Kasumi-1 (cell line): ENCODE measurements around the gene BIRC5.
"Not testable (repeated sequence)": the region's sequence is repeated elsewhere in the genome, so short reads cannot be mapped to it uniquely, and the experiment has no call there.

Experiments used
- DNase-seq, 2 experiments: peaks; one replicate each; lab custom pipeline; 2025; lab: John Stamatoyannopoulos, UW

BIRC5 gene

DNA sequence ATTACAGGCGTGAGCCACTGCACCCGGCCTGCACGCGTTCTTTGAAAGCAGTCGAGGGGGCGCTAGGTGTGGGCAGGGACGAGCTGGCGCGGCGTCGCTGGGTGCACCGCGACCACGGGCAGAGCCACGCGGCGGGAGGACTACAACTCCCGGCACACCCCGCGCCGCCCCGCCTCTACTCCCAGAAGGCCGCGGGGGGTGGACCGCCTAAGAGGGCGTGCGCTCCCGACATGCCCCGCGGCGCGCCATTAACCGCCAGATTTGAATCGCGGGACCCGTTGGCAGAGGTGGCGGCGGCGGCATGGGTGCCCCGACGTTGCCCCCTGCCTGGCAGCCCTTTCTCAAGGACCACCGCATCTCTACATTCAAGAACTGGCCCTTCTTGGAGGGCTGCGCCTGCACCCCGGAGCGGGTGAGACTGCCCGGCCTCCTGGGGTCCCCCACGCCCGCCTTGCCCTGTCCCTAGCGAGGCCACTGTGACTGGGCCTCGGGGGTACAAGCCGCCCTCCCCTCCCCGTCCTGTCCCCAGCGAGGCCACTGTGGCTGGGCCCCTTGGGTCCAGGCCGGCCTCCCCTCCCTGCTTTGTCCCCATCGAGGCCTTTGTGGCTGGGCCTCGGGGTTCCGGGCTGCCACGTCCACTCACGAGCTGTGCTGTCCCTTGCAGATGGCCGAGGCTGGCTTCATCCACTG is at the start of gene BIRC5:
BIRC5 (plus strand) TSS at position 238 of the 690 bp plus-strand sequence; CDS start at position 302, 64 bp downstream.
- peak; percentile 95 to 97 for DNase-seq

DNA sequence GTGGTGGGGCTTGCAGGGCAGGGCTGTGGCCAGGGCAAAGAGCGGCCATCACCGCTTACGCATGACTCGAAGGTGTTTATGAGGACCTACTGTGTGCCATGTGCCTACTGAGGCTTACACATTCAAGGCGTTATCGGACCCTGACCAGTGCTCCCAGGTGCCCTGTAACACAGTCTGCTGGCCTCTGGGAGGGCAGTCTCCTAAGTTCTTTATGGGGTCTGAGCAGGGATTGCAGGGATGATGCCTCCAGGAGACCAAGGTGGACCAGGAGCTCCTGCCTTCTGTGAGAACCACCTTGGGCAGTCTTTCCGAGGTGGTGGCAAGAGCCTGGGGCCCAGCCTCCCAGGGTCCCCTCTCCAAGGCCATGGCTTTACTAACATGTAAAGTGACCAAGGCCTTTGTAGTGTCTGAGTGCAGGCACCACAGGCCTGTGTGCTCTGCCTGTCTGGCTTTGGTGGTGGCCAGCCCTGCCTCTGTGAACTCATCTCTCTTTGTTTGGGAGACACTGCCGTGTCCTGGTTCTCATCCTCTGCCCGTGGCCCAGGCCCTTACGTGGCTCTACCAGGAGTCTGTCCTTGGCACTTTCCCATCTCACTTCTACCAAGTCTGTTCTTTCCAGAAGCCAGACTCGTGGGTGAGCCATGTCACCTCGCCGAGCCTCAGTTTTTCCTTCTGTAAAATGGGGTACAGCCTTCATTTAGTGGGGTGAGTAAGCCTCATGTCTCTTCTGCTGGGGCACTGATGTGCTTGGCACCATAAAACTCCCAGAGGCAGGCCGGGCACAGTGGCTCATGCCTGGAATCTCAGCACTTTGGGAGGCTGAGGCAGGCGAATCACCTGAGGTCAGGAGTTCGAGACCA is 49.1 kb upstream of the BIRC5 start:
- DNase-seq = no peak

DNA sequence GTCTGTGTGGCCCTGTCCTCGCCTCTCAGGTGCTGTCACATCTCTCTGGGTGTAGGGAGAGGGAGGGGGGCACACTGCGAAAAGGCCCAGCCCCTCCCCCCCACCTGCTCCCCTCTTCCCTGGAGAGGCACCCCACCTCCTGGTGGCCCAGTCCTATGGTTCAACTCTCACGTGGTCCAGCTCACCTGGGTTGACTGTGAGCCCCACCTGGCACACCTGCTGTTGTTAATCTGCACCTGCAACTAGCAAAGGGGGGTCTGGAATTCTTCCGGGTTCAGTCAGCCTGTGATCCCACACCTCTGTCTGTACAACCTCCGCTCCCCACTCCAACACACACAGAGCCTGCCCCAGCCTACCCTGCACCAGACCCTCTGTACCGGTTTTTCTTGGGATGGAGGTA is 47.6 kb upstream of the BIRC5 start:
- DNase-seq = no peak

DNA sequence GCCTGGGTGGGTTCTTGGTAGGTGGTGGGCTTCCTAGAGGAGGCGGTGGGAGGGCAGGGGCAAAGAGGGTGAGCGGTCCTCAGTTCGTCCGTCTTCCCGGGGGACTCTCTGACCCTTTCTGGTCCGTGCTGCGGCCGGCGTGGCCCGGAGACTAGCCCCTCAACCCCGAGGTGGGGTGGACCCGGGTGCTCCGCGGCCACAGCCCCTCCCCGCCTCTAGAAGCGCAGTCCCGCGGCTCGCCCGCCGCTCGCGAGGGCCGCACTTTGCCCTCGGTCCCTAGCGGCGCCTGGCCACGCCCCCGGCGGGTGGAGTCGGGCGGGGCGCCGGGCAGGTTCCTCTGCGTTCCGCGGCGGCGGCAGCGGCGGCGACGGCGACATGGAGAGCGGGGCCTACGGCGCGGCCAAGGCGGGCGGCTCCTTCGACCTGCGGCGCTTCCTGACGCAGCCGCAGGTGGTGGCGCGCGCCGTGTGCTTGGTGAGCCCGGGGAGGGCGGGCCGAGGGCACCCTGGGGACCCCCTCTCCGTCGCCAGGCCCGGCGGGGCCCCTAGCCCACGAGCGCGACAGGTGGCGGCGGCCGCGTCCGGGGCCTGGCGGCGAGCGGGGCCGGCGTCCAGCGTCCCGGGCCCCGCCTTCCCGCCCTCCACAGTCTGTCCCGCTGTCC is 45.7 kb upstream of the BIRC5 start, which contains the start of gene SYNGR2:
SYNGR2 (plus strand) TSS at position 340 of the 661 bp plus-strand sequence; CDS start at position 376, 36 bp downstream.
- peak; percentile 77 to 81 for DNase-seq

DNA sequence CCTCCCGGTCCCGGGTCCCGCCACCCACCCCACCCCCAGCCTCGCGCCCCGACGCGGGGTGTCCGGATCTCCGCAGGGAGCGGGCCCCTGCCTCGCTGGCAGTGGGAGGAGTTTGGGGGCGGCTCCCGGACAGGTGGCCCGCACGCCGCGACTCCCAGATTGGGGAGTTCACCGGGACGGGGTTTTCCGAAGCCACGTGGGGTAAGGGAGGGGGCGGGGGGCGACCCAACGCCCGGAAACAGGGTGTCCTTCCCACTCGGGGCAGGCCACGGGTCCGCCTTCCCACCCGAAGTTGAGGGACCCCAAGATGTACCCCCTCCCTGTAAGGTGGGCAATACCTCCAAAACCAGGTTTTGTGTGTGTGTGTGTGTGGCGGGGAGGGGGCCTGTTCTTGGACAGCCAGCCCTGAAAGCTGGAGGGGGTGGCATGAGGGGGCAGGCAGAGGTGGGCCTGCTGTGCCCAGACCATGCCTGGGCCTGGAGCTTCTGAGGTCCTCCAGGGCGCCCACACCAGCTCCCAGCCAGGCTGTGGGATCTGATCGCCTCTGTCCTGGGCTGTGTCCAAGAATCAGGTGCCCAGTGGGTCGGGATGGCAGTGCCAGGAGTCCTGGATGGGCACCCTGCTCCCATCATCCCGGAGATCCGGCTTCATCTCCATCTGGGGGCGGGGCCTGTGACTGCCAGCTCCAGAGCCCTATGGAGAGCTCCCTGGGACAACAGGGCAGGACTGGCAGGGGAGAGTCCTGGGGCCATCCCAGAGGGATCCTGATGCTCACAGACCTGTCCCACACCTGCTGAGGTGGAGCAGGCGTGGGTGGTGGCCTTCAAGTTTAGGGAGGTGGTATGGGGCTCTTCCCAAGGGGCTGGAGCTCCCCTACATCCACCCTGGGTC is 44.9 kb upstream of the BIRC5 start:
- peak in 1 of 2 experiments; percentile 62 for DNase-seq

DNA sequence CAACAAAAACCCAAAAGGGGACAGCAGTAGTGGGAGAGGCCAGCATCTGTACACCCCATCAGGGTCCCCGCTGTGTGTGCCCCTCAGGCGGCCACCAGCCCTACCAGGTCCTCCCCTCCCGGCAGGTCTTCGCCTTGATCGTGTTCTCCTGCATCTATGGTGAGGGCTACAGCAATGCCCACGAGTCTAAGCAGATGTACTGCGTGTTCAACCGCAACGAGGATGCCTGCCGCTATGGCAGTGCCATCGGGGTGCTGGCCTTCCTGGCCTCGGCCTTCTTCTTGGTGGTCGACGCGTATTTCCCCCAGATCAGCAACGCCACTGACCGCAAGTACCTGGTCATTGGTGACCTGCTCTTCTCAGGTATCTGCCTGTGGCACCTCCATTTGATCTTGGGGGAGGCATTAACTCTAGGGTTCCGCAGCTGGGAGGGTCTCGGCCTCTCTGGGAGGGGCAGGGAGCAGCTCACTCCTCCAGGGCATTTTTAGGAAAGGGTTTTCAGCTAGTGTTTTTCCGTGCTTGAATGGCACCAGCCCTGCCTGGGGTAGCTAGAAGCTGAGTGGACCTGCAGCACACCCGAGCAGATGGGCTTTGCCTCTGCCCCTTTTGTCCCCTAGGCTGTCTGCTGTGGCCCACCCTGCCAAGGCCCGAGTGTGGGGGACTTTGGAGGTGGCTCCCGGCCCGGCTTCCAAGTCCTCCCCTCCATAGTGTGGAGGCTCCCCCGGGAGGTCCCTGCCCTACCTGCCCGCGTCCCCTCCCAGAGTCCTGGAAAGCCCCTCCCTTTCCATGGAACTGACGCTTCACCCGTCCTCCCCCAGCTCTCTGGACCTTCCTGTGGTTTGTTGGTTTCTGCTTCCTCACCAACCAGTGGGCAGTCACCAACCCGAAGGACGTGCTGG is 43.1 kb upstream of the BIRC5 start:
- DNase-seq = no peak

DNA sequence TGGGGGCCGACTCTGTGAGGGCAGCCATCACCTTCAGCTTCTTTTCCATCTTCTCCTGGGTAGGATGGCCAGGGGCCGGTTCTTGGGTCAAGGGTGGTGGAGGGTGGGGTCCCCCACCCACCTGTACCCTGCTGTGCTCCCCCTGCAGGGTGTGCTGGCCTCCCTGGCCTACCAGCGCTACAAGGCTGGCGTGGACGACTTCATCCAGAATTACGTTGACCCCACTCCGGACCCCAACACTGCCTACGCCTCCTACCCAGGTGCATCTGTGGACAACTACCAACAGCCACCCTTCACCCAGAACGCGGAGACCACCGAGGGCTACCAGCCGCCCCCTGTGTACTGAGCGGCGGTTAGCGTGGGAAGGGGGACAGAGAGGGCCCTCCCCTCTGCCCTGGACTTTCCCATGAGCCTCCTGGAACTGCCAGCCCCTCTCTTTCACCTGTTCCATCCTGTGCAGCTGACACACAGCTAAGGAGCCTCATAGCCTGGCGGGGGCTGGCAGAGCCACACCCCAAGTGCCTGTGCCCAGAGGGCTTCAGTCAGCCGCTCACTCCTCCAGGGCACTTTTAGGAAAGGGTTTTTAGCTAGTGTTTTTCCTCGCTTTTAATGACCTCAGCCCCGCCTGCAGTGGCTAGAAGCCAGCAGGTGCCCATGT is 42.3 kb upstream of the BIRC5 start:
- not testable (repeated sequence) for DNase-seq

DNA sequence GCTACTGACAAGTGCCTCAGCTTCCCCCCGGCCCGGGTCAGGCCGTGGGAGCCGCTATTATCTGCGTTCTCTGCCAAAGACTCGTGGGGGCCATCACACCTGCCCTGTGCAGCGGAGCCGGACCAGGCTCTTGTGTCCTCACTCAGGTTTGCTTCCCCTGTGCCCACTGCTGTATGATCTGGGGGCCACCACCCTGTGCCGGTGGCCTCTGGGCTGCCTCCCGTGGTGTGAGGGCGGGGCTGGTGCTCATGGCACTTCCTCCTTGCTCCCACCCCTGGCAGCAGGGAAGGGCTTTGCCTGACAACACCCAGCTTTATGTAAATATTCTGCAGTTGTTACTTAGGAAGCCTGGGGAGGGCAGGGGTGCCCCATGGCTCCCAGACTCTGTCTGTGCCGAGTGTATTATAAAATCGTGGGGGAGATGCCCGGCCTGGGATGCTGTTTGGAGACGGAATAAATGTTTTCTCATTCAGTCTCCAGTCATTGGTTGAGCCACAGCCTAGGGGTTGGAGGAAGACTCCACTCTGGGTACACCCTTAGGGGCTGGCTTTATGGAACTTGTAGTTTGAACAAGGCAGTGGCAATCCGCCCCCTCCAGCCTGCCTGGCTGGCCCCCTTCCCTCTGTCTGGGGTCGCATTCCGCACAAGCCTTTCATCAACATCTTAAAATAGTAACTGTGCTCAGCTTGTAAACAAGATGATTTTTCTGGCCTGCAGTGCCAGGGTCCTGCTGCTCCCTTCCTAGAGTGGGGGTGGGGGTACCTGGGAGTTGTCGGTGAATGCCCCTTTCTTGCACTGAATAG is 41.6 kb upstream of the BIRC5 start:
- DNase-seq = peak; percentile 59 to 68

DNA sequence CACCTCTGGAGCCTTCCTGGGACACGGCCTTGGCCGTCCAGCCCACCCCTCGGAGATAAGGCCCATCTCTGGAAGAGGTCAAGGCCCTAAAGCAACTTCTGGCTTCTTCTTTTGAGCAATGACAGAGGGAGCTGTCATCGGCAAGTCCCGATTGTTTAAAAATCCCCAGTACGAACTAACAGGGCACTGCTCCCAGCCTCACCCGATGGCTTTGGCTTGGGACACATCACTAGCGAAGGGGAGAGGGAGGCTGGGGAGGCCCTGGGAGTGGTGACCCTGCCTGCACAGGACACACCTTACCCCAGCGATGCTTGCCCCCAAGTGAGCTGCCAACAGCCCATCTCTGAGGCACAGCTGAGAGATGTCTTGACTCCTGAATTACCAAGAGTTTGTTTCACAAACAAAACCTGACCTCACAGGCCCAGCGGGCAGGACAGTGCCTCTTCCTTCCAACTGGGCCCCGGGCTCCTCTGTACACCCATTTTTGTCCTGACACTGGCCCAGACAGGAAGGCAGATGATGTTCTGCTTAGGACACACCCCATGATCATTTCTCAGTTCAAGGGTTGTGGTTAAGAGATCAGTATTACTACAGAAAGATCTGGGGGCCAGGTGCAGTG is 40.8 kb upstream of the BIRC5 start:
- no peak for DNase-seq

DNA sequence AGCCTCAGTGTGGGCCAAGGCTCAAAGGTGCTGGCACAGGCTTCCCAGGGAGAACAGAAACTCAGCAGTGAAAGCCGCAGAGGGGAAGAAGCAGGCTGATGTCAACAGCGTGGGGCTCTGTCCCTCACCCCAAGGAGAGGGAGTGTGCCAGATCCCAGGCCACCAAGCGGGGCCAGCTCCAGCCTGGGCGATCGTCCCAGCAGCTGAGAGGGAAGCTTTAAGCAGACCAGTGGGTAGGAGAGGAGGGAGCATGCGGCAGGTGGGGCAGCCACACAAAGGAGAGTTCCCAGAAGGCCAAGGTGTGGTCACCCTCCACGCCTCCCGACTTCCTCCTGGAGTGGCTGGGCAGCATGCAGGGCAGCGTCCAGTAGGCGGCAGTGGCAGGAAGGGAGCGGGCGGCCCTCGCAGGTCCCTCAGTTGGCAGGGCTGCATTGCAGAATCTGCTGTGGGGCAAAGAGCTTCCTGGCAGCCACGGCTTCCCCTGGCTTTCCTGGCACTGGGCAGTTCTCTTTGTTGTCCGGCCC is 39.6 kb upstream of the BIRC5 start:
- DNase-seq = no peak

DNA sequence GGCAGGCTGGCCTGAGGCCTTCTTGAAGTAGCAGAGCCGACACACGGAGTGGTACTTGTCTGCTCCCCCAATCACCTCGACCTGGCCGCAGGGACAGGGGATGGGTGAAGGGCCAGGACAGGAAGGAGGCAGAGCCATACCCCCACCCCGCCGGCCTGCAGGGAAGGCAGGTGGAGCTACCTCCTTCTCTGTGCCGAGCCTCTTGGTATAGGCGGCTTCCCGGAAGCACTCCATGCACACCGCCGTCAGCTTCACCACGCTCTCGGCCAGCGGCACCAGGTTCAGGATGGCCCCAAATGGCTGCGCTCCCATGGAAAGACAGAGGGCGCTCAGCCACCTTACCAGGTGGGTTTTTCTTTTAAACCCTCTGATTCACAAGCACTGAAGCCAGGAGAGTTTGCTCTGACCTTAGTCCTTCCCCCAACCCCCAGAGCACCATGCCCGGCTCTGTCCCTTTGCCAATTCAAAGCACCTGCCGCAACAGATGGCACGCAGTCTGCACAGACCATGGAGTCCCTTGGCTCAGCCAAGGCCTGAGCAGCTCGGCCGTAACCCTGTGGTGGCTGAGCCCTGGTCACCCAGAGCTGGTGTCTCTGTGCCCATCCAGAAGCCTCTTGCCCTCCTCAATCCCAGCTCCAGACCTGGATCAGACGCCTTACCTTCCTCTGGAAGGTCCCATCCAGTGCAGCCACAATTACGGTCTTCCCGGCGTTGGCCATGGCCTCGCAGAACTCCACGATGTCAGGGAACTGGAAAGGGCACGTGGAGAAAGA is 39.0 kb upstream of the BIRC5 start:
- DNase-seq = no peak

DNA sequence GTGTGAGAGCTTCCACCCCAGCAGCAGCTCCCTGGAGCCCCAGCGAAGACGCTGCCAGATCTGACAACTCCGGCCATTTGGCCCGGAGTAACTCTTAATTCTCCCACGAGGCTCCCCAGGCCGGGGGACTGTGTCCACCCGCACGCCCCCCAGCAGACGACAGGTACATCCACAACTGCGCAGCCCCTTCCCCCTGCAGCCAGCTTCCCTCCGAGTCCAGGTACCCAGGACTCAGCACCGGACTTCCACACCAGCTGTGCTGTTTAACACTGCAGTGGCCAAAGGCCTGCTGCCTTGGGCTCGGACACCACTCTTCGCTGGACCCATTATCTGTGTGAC is 38.4 kb upstream of the BIRC5 start:
- no peak for DNase-seq

DNA sequence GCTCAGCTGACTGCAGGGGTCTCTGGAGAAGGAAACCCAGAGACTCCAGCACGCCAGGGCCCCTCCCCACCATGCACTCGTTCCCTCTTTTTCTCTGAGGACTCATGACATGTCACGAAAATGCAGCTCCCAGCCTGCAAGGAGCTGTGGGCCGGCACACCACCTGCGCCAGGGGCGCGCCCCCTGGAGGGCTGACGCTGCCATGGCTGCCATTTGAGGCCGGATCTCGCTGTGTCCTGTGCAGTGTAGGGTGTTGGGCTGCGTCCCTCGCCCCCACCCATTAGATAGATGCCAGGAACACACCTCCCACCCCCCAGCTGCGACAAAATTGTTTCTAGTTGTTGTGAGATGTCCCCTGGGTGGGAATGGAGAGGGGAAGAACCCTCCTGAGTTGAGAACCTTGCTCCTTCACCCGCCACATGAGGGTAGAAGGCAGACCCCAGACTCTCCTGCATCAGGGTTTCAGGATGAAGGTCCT is 37.5 kb upstream of the BIRC5 start:
- DNase-seq = peak; percentile 78 to 82

DNA sequence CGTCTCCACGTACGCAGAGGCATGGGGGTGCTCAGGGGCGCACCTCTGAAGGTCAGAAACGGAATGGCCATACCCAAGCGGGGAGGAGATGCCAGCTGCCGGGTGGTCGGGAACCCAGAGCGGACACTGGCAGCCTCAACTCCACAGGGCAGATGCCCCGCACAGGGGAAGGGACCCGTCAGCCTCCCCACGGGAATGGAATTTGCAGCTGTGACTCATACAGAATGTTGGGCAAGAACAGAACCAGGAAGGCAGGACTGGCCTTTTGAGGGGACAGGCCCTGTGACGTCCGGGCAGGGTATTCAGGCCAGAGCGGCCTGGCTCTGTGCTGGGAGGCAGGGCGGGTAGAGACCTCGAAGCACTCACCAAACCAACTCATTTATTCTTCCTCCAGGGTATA is 34.7 kb upstream of the BIRC5 start:
- no peak for DNase-seq

DNA sequence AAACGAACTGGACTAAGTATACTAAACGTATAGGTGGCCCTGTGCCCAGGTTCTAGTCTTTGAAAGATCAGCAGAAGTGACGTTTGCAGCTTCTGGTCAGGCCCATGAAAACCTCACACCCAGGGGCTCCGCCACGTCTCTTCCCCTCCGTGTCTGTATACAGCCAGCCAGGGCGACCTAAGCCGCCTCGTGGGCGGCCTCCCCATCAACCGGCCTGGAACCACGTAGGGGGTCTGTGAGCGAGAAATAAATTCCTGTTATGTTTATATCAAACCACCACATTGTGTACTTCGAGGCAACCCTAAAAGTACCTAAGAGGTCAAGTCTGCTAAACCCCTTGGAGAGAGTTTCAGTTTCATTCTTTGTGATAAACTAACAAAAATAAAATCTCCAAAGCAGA is 34.0 kb upstream of the BIRC5 start:
- DNase-seq = no peak

DNA sequence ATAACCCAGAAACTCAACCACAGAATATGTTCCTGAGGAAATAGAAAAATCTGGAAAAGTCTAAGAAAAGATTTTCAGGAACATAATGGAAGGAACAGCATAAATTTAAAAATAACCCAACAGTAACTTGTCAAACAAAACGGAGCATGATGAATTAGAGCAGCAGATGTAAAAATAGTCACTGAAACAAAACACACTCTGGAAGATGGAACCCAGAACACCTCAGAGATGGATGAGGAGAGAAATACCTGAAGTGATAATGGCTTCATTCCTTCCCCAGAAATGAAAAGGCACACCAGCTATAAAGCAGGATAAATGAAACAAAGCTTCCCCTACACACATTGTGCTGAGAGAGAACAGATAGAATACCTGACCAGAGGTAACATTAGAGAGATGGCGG is 33.5 kb upstream of the BIRC5 start:
- no peak for DNase-seq

DNA sequence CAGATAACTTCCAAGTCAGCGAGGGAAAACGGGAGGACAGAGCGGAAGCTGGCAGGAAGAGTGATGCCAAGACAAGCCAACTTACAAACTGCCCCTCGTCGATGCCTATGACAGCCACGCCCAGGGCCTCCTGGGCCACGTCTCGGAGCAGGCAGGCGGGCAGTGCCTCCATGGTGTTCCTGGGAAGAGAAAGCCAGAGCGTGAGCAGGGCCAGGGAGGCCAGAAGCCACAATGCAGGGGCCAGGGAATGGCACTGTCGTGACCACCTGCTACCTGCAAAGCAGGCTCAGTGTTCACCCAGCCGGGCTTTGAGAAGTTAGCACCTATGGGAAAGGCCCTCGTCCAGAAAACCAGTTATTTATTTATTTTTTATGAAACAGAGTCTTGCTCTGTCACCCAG is 31.5 kb upstream of the BIRC5 start:
- DNase-seq = no peak

DNA sequence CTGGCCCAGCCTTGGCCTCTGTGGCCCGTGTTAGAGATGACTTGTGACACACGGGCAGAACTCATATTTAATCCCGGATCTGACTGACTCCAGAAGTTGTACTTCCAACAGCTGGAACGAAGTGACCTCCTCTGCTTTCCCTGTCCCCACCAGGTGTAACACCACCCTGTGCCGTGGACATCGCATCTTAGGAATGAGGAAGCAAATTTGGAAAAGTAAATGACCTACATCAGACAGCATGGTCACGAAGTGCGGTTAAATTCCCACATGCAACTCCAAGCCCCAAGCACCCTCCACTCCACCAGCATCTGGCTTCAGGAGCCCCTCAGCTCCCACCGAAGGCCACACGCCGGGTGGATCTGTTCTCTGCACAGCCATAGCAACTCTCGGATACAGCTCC is 30.1 kb upstream of the BIRC5 start:
- DNase-seq = no peak
